K562 (cell line): ENCODE results near the gene TMED10. TPM values are rescaled to one million over a fixed set of nuclear protein-coding genes. Genes with fewer than 3 reads are reported as not detected.

ENCODE experiments used
- ATAC-seq: fragments of 200-7000 bp; cut with Tn5 transposase; 3 replicates; pipeline ENCODE4 v1.9.1; 2020; ENCODE audit warnings: moderate library complexity
- BruUV-seq: library from RNA; stranded (reverse); fragments of 400-500 nt; replicated peaks from 2 replicates; lab custom pipeline; 2021; lab: Mats Ljungman, UMichigan
- CTCF ChIA-PET: fragments of 300-600 bp; formaldehyde crosslinking; extraction: SDS; loops from one replicate; lab custom pipeline; 2021; ENCODE audit warnings: low intra/inter-chr PET ratio; lab: Yijun Ruan, JAX
- POLR2A ChIA-PET: fragments of 300-600, 350-650 bp; sonication (Branson Sonifier 250); formaldehyde crosslinking; extraction: SDS; loops from one replicate; lab custom pipeline; 2021; ENCODE audit warnings: antibody characterized with exemption, inconsistent platforms; lab: Yijun Ruan, JAX
- DNase-seq, 4 experiments: peaks; one replicate each; pipeline versions ENCODE4 v3.0.0 to v3.0.0-alpha.2; 2011 to 2018; ENCODE audit warnings: low spot score in 3 of 4, mixed read lengths in 3 of 4; ENCODE audit errors: extremely low read depth in 1 of 4
- FAIRE-seq: peaks from 2 replicates; lab custom pipeline; 2011; peaks lifted over from hg19 to GRCh38; lab: Jason Lieb, UNC
- H2AFZ ChIP-seq: 2 replicates; pipeline ENCODE4 v1.6.0; 2011; ENCODE audit warnings: low read depth, low read length, control low read depth, inconsistent platforms
- H3K27ac ChIP-seq: fragments of 200-600 bp; 3 replicates; pipeline ENCODE4 v1.8.0; 2011; ENCODE audit warnings: low read depth, mild to moderate bottlenecking, control low read depth, inconsistent platforms, low read length, moderate library complexity, mixed read lengths; ENCODE audit errors: extremely low read depth
- H3K27me3 ChIP-seq, 2 experiments: fragments of 300-600 bp in 1 of 2; 2 replicates in 1 of 2; 3 replicates in 1 of 2; pipeline versions ENCODE4 v1.6.0 to v1.8.0; 2011; ENCODE audit warnings: inconsistent platforms in 2 of 2, low read length in 2 of 2, mild to moderate bottlenecking in 1 of 2, mixed read lengths in 1 of 2, moderate library complexity in 1 of 2; ENCODE audit not compliant: control insufficient read depth in 2 of 2, insufficient read depth in 2 of 2
- H3K36me3 ChIP-seq: fragments of 300-600 bp; 3 replicates; pipeline ENCODE4 v1.8.0; 2011; ENCODE audit warnings: mild to moderate bottlenecking, low read length, inconsistent platforms; ENCODE audit not compliant: control insufficient read depth, insufficient read depth
- H3K4me1 ChIP-seq, 2 experiments: fragments of 200-600 bp in 1 of 2; replicated peaks in 1 of 2; 2 replicates in 1 of 2; 3 replicates in 1 of 2; pipeline versions ENCODE4 v1.5.1 to v1.8.0; 2011; ENCODE audit warnings: inconsistent platforms in 2 of 2, low read length in 2 of 2, mild to moderate bottlenecking in 1 of 2, mixed read lengths in 1 of 2, moderate library complexity in 1 of 2; ENCODE audit not compliant: control insufficient read depth in 2 of 2, insufficient read depth in 2 of 2
- H3K4me2 ChIP-seq: 2 replicates; pipeline ENCODE4 v1.6.1; 2011; ENCODE audit warnings: low read length, control low read depth, inconsistent platforms, mixed read lengths; ENCODE audit not compliant: insufficient read depth
- H3K4me3 ChIP-seq: fragments of 200-600 bp; sonication (generic), shearing (Covaris generic); 2 replicates; pipeline ENCODE4 v1.5.1; 2016; ENCODE audit warnings: control low read depth, inconsistent platforms
- H3K79me2 ChIP-seq: fragments of 200-600 bp; 3 replicates; pipeline ENCODE4 v1.8.0; 2011; ENCODE audit warnings: low read length, inconsistent platforms; ENCODE audit not compliant: control insufficient read depth, insufficient read depth
- H3K9ac ChIP-seq, 2 experiments: 2 replicates each; pipeline versions ENCODE4 v1.6.0 to v1.6.1; 2011; ENCODE audit warnings: low read depth in 2 of 2, low read length in 2 of 2, control low read depth in 1 of 2, inconsistent platforms in 1 of 2, mild to moderate bottlenecking in 1 of 2, mixed read lengths in 1 of 2; ENCODE audit not compliant: insufficient read depth in 1 of 2
- H3K9me1 ChIP-seq: one replicate; pipeline ENCODE4 v1.6.0; 2011; ENCODE audit warnings: inconsistent platforms, mild to moderate bottlenecking, low read length, moderate library complexity; ENCODE audit not compliant: control insufficient read depth, insufficient read depth
- H3K9me3 ChIP-seq: replicated peaks from 2 replicates; pipeline ENCODE4 v1.5.1; 2011; ENCODE audit warnings: low read depth, low read length, inconsistent platforms; ENCODE audit not compliant: control insufficient read depth, insufficient read depth
- H4K20me1 ChIP-seq: replicated peaks from 2 replicates; pipeline ENCODE4 v1.6.1; 2011; ENCODE audit warnings: low read length, inconsistent platforms, mixed read lengths; ENCODE audit not compliant: control insufficient read depth, insufficient read depth
- COPS2 ChIP-seq: fragments of 450-650 bp; conservative IDR thresholded peaks from 2 replicates; pipeline ENCODE4 v1.6.1; 2016; ENCODE audit warnings: mild to moderate bottlenecking, moderate library complexity
- CUX1 ChIP-seq: fragments of 200-800 bp; sonication (Bioruptor generic); IDR thresholded peaks from 2 replicates; pipeline ENCODE4 v1.6.1; 2016; ENCODE audit warnings: missing genetic modification characterization, missing compliant biosample characterization
- ETV6 ChIP-seq, 3 experiments: fragments of 150-350 bp in 1 of 3; sonication (generic) in 1 of 3; formaldehyde crosslinking in 1 of 3; IDR thresholded peaks; 2 replicates each; pipeline versions ENCODE4 v1.6.1 to v1.8.0; 2014 to 2022; ENCODE audit warnings: borderline replicate concordance in 2 of 3, low read depth in 2 of 3, antibody characterized with exemption in 1 of 3, low read length in 1 of 3, mild to moderate bottlenecking in 1 of 3, missing genetic modification reagents in 1 of 3
- GATAD2A ChIP-seq: fragments of 450-650 bp; IDR thresholded peaks from 2 replicates; pipeline ENCODE4 v1.6.1; 2017
- MTA2 ChIP-seq: fragments of 450-650 bp; IDR thresholded peaks from 2 replicates; pipeline ENCODE4 v1.6.1; 2016; ENCODE audit warnings: low read depth
- POLR3A ChIP-seq: IDR thresholded peaks from 2 replicates; pipeline ENCODE4 v1.6.1; 2011; ENCODE audit warnings: borderline replicate concordance, mild to moderate bottlenecking, moderate library complexity; ENCODE audit not compliant: insufficient read length, insufficient read depth; ENCODE audit errors: extremely low read depth
- RFX5 ChIP-seq: IDR thresholded peaks from 2 replicates; pipeline ENCODE4 v1.6.1; 2011; ENCODE audit warnings: low read depth, mild to moderate bottlenecking, improper control_type of control experiment, low read length
- SIX5 ChIP-seq, 2 experiments: IDR thresholded peaks; 2 replicates each; pipeline ENCODE4 v1.6.1; 2011; ENCODE audit warnings: low read length in 2 of 2, borderline replicate concordance in 1 of 2, low read depth in 1 of 2, mild to moderate bottlenecking in 1 of 2, moderate library complexity in 1 of 2; ENCODE audit not compliant: insufficient read depth in 1 of 2
- ZBTB9 ChIP-seq: fragments of 450-650 bp; formaldehyde crosslinking; IDR thresholded peaks from 2 replicates; pipeline ENCODE4 v1.4.0; 2020; ENCODE audit warnings: mild to moderate bottlenecking, moderate library complexity
- ZFP36 ChIP-seq: fragments of 150-350 bp; IDR thresholded peaks from 2 replicates; pipeline ENCODE4 v1.6.1; 2018; ENCODE audit warnings: low read length, low read depth; ENCODE audit not compliant: partially characterized antibody
- ZNF133 ChIP-seq: fragments of 250-450 bp; sonication (Bioruptor Pico); IDR thresholded peaks from 2 replicates; pipeline ENCODE4 v1.4.0; 2020; ENCODE audit warnings: mild to moderate bottlenecking
- ZNF23 ChIP-seq: fragments of 250-450 bp; sonication (Bioruptor Pico); IDR thresholded peaks from 2 replicates; pipeline ENCODE4 v1.4.0; 2020; ENCODE audit warnings: mild to moderate bottlenecking
- ZNF274 ChIP-seq: IDR thresholded peaks from 2 replicates; pipeline ENCODE4 v1.6.1; 2011; ENCODE audit warnings: low read depth, mild to moderate bottlenecking, low read length, moderate library complexity, borderline replicate concordance
- WGBS: fragments of 100-300 bp; shearing (Covaris generic); methylation state at CpG from one replicate; pipeline ENCODE4 v1.1.6; 2016; ENCODE audit warnings: low coverage, mixed read lengths; ENCODE audit not compliant: insufficient coverage; ENCODE audit errors: missing lambda C conversion rate; 5-methylcytosine and 5-hydroxymethylcytosine counted together
- in situ Hi-C: fragments of 300-500 bp; cut with MboI; formaldehyde crosslinking; loops from 4 replicates; pipeline ENCODE4 v1.15.0; 2018; ENCODE audit warnings: inconsistent platforms, mixed read lengths
- intact Hi-C: fragments of 100-400 bp; cut with micrococcal nuclease; formaldehyde crosslinking; loops from 2 replicates; pipeline ENCODE4 v1.14.2; 2022
- polyA plus RNA-seq, 8 experiments: library from polyadenylated mRNA; depleted of rRNA in 4 of 8; stranded (reverse) in 5 of 8; unstranded in 3 of 8; fragments of >200 nt; fragmentation: Nextera tagmentation in 2 of 8; fragmentation: Illumina TruSeq in 1 of 8; extraction: Ambion mirVana in 2 of 8; extraction: Trizol in 1 of 8; gene quantifications; 2 replicates each; pipeline versions ENCODE4 v1.2.1 to v1.2.3, GENCODE V29; 2011 to 2014; ENCODE audit warnings: inconsistent platforms in 1 of 8, missing spikeins in 1 of 8
- total RNA-seq, 7 experiments: library from RNA; depleted of rRNA in 6 of 7; stranded (reverse); fragments of >200 nt in 6 of 7; fragmentation: Illumina TruSeq in 2 of 7; extraction: Trizol in 2 of 7; gene quantifications; 2 replicates each; pipeline versions ENCODE4 v1.2.1 to v1.2.3, GENCODE V29; 2011 to 2021; ENCODE audit warnings: low replicate concordance in 1 of 7

The TMED10 gene
- total and polyA plus RNA-seq, 9 of the 15 experiments (the other 6 are each of a cell fraction or from before 2014, with no cell fraction given): 62.2 to 233 (median 124) TPM

- no peak for TF ChIP-seq CUX1
- no peak for TF ChIP-seq COPS2
Observed at GRCh38 chr14:75091251-75091650, 85.2 kb downstream of the TMED10 start (continued).

- no peak overlapping the region for H3K9ac ChIP-seq
- in situ Hi-C loops: no loop called here
- H3K9me3 ChIP-seq: no peaks in the 10 kb centered on the region
- no peaks in the 10 kb centered on the region for H3K4me1 ChIP-seq
- peaks cover 34% of the 10 kb centered on the region; the same call in 2 of the 3 replicates for H3K36me3 ChIP-seq
- ChIA-PET POLR2A (interaction anchor here (1.1 kb wide), 1 partner anchor 9 kb away, joined by 3 read pairs; no protein-coding TSS in a partner anchor), CTCF (no interaction called here)
- no peaks in the 10 kb centered on the region for H3K79me2 ChIP-seq
- H3K27me3 ChIP-seq: no peaks in the 10 kb centered on the region
- no peak for DNase-seq
- H2AFZ ChIP-seq: no peak overlapping the region
- no peak overlapping the region for H3K27ac ChIP-seq
- no TSS peak for BruUV-seq
- H4K20me1 ChIP-seq: no peaks in the 10 kb centered on the region
- no peak for ATAC-seq
- no peak for FAIRE-seq
- 69% methylated on average over 3 of the region's 3 CpGs for WGBS
- H3K4me3 ChIP-seq: no peak overlapping the region
- no peak overlapping the region for H3K4me2 ChIP-seq
- intact Hi-C loops: no loop called here
- no peaks in the 10 kb centered on the region for H3K9me1 ChIP-seq
- TF ChIP-seq SIX5 (IDR thresholded peaks at IDR 0.05; ENCODE audit: borderline replicate concordance in 1 of 2, insufficient read depth in 1 of 2, low read depth in 1 of 2, low read length in 2 of 2): no peak
- TF ChIP-seq ETV6 (IDR thresholded peaks at IDR 0.05; ENCODE audit: borderline replicate concordance in 1 of 2, low read depth in 2 of 2, low read length in 1 of 2): no peak
- TF ChIP-seq ETV6 (CRISPR knock-in tag; IDR thresholded peaks at IDR 0.05; ENCODE audit: borderline replicate concordance): no peak
- TF ChIP-seq MTA2: no peak
- TF ChIP-seq ZNF274: no peak
- no peak for TF ChIP-seq ZBTB9 (CRISPR knock-in tag)
- no peak for TF ChIP-seq ZFP36
- TF ChIP-seq ZNF133: no peak
- TF ChIP-seq RFX5: no peak
- TF ChIP-seq POLR3A: no peak
- no peak for TF ChIP-seq GATAD2A
- no peak for TF ChIP-seq ZNF23 (CRISPR knock-in tag)
Observed at GRCh38 chr14:75090353-75090752, 86.1 kb downstream of the TMED10 start.
